Activated T-cell treated with anti-CD3 and anti-CD28 coated beads for 48 hours (primary cell): Measurements from ENCODE around the gene KIAA1671.

Experiments used
- DNase-seq: peaks from one replicate; pipeline ENCODE4 v3.0.0-alpha.2; 2020; ENCODE audit warnings: low read depth

KIAA1671 gene

DNA sequence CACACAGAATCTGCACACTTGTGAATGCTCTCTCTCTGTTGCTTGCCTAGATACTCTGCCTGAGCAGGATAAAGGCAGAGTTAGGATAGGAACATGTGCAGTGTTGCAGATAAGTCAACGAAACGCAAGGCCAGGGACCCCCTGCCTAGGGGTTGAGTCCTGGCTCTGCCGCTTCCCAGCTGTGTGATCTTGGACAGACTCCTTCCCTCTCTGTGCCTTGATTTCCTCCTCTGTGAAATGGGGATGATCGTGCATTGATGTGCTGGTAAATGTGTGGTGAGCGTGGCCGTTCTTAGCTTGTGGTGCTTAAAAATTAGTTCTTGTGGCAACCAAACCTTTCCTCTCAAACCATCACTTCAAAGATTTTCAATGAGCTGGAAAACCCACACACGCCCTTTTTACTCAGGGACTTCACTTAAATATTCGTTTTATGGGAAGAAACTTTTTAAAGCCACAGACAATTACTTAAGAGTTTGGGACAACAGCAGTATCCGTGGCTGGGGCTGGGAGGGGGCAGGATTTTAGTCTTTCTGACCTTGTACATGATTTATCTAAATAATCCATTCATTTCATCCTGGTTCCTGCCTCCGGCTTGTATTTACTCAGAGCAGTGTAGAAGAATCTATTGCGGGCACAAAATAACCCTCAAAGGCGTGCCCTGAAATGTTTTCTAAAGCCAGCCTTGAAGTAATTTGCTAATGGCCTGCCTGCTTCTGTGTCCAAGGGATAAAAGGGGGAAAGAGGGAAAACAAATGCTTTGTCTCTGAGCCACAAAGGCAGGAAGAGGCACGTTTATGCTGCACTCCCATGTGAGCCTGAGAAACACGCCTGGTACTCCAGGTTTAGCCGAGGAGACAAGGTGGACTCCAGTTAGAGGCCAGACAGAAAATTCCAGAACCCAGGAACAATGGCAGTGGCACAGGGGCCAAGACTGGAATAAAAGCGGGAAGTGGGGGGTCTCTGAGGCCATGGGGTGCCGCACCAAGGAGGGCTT lies 162.2 kb downstream of the KIAA1671 start:
- DNase-seq = no peak

DNA sequence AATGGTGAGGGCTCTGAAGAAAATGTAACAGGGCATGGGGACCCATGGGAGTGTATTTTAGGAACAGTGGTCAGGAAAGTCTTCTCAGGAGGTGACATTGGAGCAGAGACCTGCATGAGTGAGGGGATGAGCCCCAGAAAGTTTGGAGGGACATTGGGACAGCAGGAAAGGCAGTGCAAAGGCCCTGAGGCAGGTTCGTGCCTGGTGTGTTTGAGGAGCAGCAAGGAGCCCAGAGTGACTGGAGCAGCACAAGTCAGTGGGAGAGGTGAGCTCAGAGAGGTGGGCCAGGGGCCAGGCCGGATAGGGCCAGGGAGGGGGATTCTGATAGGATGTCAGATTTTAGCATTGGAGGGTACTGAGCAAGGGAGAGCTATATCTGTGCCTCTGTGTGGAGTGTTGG lies 167.1 kb downstream of the KIAA1671 start:
- no peak for DNase-seq

DNA sequence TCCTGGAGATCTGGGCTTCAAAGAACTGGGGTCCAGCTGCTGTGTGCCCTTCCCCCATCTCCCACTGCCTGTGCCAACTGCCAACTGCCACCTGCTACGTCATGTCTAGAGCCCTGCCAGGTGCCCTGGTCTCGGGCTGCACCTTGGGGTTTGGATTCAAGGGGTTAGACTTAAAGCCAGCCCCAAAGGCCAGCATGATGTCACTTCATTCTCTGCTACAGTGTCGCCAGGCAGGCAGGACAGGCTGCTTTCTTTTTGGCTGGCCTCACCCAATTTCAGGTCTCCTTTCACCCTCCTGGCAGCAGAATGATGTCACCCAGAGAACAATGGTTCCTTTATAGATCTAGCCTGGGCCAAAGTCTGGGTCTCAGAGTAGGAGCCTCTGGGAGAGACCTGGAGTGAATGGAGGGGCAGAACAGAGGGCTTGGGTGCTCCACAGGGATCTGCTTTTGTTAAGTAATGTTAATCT lies 167.6 kb downstream of the KIAA1671 start:
- DNase-seq = no peak

DNA sequence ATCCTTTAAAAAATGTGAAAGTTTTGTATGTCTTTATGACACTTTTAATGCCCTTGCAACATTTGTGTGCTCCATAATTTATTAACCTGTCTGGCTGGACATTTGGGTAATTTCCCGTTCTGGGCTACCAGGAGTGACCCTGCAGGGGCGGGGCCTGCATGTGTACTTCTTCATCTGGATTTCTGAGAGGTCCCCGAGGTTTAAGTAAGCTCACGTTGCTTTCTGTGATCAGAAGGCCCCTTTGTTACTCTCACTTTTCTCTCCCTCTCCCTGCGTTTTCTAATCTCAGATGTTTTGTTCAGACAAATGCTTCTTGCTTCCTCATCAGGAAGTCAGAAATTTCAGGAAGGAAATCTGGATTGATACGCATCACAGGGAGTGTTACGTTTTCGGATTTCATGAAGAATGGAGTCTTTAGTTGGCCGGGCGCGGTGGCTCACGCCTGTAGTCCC lies 168.3 kb downstream of the KIAA1671 start:
- no peak for DNase-seq

DNA sequence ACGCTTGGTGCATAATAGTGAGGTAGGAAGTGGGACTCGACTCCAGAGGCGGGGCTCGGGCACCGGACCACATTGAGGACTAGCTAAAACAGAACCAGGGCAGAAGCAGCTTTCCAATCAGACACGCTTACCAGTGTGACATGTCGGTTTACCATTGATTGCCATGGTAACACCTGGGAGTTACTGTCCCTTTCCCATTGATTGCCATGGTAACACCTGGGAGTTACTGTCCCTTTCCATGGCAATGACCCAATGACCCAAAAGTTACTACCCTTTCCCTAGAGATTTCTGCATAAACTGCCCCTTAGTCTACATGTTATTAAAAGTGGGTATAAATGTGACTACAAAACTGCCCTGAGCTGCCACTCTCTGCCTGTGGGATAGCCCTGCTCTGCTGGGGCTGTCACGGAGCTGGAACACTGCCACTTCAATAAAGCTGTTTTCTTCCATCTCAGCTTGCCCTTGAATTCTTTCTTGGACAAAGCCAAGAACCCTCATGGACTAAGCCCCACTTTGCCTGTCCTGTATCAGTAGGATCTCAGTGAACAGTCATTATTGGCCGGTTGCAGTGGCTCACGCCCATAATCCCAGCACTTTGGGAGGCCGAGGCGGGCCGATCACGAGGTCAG lies 169.7 kb downstream of the KIAA1671 start:
- DNase-seq = no peak

DNA sequence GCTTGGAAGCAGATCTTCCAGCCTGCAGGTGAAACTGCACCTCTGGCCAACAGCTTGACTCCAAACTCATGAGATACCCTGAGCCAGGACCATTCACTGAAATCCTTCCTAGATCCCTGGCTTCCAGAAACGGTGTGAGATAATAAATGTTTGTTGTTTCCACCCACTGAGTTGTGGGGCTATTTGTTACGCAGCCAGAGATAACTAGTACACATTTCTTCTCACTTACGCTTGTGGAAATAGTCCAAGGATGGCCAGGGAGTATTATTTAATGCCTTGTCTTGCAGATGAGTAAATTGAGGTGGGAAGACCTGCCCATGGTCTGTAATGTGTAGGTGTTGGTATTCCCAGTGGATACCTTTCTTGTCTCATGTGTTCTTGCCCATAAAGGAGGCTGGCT lies 171.2 kb downstream of the KIAA1671 start:
- no peak for DNase-seq

DNA sequence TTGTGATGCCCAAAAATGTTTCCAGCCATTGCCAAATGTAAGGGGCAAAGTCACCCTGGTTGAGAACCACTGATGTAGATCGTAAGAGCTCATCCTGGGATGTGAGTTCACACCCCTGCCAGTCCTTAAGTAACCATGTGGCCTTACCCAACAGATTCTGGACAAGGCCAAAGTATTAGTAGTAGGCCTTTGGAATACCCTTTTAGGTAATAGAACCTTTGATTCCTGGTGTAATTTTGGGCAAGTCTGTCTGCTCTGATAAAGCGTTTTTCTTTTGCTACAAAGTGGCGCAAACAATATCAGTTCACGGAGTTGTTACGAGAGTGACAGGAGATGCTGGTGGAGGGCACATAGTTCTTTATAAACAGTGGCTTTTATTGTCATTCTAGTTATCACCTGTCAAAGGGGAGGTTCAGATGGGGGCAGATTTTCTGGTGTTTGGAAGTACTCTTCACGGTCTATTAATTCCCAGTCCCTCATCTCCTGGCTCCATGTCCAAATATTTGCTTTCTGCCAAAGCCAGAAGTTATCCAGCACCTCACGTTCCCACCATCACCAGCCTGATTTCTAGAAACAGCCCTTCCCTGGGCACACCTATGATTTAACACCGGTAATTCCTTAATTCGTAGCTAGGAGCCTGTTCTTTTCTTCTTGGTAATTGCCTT lies 173.3 kb downstream of the KIAA1671 start:
- DNase-seq = no peak

DNA sequence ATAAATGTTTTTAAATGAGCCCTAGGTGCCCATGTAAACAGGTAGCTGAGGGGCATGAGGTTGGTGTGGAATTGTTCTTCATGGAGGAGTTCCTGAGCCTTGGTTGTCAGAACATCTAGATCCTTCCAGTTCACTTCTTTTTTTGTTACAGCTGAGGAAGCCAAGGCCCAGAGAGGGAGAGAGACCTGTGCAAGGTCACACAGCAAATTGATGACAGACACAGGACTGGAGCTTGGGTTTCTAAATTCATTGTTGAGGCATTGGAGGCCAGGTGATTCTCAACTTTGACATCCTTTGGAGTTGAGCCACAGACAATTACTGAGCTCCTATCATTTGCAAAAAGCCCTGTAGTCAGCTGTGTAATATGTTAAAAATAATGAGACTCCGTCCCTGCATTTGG lies 174.0 kb downstream of the KIAA1671 start:
- no peak for DNase-seq

DNA sequence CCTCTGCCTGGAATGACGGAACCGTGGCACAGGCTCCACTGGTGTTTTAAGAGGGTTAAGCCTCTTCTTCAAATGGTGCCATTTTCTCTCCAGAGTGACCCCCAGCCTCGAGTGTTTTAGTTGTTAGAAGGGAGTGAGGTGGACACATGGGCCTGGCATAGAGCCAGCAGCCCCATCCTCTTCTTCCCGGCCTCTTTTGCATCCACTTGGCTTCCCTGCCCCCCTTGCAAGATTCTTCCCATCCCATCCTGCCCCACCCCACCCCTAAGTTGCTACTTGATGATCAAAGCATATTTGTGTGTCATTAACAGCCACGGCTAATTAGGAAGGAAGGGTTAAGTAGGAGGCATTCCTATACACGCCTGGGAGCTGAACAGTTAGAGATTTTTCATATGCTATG lies 174.8 kb downstream of the KIAA1671 start:
- DNase-seq = no peak

DNA sequence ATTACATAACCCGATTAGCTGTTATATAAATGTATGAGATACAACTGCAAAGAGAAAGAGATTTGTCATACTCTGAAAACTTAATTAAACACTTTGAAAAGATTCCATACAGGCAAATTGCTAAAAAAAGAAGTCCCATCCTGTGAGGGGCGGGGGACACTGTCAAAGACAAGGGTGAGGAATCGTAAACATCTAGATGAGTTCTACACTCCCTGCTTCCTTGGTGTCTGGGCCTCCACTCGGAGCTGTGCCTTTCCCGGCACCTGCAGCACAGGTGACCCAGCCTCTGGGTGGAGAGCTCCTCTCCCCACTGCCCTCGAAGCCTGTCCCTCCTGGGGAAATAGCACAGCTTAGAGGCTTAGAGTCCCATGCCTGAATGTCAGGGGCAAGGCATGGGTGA lies 177.9 kb downstream of the KIAA1671 start:
- DNase-seq = no peak

DNA sequence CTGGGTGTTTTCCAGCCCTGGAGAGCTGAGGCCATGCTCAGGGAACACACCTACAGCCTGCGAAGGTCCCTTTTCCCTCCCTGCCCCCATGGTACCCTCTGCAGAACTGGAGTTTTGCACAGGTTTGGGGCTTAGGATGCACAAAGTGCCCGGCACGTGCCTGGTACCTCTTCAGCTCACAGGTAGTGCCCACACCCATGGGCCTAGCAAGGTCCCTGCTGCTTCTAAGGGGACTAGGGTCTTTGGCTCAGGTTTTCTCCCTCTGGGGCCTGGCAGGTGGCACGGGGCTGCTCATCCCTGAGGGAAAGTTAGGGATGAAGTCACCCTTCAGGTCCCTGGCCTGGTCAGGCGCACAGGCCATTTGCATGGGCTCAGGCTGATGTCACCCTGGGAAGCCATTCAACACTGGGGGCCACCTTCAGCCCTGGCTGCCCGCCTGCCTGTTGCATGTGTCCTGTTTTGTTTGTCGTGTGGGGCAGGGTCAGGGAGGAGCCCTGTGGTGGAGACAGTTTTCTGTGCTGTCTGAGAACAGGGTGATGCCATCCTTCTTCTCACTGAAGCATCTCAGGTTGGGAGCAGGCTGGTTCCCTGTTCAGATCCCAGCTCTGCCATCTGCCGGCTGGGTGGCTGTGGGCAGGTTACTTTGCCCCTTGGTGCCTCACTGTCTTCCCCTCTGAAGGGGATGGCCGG lies 178.8 kb downstream of the KIAA1671 start:
- DNase-seq = no peak

DNA sequence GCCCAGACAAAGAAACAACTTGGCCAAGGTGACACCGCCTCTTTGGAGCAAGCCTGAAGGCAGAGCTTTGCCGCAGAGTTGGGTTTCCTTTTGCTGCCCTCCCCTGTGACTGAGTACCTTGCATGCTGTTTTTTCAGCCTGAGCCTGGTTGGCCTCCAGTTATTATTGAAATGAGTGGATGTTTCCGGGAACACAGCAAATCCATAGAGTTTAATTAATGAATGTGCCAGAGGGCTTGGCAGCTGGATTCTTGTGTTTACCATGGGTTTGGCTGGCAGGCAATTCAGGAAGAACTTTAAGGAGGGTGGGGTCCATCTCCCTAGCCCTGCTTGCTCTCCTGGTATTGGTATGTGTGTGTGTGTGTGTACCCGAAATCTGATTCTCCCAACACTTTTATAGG lies 181.5 kb downstream of the KIAA1671 start:
- DNase-seq = no peak

DNA sequence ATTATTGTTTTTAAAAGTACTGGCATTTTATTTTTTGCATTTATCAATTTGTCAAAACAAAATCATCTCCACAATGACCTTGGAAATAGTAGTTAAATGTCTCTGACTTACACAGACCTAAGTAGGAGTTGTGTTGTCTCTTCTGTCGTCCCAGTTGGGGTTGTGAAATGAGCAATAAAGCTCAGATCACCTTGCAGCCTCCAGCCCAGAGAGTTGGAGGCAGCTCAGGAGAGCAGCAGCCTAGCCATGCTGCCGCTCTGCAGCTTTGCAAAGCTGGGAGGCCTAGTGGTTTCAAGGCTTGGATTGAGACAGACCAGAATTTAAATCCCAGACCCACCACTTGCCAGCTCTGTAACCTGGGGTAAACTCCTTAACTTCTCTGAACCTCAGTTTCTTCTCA lies 181.9 kb downstream of the KIAA1671 start:
- DNase-seq = no peak

DNA sequence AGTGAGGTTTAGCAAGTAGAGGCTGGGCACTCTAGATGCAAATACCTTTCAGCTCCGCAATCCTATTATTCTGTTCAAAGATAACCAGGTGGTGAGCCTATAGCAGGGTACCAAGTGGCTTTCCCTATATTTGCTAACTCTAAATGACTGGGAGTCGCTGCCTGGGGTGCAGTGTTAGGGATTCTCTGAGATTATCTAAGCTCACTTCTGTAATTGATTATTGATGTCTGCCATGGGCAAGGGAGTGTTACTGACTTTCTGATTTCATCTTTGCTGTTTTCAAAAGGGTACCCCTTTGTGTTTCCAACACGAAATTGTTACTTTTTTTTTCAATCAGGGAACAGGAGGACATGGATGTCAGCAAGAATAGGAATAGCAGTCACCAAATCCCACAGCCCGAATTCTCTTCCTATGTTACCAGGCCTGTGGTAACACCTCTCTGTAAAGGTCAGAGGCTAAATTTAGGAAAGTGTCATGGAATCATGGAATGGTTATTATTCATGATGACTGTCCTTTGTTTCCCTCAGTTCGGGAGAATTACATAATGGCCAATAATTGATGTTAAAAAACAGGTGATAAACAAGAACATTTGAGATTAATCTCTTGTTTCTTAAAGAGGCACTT lies 184.5 kb downstream of the KIAA1671 start:
- no peak for DNase-seq

DNA sequence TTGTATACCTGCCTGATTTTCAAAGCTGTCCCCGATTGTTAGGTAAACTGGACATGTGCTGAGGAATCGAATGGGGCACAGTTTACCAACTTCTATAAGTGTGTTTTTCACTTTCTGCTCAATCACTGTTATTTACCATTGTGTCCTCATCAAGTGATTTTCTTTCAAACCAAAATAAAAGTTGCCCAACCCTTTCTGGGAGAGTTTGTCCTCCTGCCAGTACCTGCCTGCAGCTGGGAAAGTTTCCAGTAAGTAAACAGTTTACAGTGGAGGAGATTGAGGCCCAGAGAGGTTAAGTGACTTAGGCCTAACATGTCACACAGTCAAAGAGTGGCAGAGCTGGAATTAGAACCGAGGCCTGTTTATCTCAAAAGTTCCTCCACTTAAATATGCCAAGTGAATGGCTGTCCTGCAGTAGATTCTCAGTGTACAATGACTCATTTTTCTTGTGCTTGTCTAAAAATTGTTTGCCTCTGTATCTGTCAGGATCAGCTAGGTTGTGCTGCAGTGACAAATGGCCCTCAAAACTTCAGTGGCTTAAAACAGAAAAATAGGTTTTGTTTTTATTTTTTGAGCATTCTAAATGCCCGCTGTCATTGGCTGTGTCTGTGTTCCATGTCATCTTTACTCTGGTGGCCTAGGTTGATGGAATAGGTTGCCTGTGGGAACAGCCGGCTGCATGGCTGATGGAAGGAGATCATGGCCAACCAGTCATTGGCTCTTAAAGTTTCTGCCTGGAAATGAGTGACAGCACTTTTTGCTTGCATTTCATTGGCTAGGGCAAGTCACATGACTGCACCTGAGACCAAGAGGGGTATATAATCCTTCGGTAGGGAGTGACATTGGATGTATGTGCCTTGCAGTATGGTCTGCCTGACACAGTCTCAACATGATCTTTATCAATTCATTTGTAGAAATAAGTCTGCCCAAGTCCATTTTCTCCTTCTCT lies 185.3 kb downstream of the KIAA1671 start:
- DNase-seq = no peak

DNA sequence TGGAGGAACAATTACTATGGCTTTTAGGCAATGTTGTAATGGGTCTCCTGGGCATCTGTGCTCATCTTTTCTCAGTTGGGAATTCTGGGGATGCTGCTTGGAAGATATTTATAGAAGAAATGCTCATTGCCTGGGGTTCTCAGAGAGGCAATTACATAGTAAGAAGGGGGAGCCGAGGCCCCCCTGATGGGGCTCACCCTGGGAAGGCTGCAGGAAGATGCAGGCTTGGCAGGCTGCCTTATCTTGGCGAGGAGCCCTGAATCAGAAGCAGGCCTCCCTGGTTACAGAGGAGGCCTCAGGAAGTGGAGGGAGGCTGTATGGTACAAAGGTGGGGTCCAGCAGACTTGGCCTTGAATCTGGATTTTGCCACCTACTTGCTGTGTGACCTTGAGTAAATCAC lies 186.5 kb downstream of the KIAA1671 start:
- DNase-seq = no peak

DNA sequence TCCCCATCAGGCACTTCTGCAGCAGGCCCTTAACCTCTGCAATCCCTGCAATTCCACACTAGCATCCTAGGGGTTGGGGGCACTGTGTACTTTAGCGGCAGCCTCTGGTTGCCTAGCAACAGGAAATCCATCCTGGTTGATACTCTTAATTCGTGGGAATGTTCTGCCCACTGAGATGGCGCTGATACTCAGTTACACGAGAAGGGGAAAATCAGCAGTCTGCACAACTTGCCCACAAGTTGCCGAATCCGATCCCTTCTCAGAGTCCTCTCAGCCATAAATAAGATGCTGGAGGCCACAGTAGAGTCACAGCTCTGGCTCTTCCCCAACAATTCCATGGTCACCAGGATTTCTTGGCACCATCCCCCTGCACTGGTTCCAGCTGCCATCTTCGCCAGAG lies 189.6 kb downstream of the KIAA1671 start:
- DNase-seq = no peak

DNA sequence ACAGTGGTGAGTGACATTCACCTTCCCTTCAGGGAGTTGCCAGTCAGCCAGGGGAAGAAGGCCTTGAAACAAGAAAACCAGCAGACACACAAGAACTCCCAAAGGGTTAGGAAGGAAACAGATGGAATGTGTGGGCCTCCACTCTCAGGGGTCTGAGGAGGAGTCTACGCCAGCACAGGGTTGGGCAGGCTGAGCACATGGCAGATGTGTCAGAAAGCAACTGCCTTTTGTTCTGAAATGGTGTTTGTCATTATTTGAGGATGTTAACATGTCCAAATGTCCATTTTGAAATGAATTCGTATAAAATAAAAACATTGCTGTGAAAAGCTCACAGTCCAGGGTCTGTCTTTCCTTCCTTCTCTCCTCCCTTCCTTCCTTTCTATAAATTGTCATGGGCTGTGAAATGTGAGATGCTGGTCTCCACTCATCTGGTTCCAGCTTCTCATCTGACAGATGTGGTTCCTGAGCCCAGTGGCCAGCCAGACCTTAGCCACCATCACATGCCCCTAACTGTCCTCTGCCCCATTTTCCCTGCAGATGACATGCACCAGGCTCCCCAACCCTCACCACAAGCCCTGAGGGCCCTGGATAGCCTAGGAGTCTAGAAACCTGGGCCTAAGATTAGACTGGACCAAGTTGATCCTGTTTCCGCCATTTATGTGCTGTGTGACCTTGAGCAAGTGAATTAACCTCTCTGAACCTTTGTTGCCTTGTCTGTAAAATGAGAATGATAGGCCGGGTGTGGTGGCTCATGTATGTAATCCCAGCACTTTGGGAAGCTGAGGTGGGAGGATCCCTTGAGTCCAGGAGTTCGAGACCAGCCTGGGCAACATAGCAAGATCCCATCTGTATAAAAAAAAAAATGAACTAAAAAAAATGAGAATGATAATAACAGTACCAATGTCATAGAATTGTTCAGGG lies 190.9 kb downstream of the KIAA1671 start:
- no peak for DNase-seq

DNA sequence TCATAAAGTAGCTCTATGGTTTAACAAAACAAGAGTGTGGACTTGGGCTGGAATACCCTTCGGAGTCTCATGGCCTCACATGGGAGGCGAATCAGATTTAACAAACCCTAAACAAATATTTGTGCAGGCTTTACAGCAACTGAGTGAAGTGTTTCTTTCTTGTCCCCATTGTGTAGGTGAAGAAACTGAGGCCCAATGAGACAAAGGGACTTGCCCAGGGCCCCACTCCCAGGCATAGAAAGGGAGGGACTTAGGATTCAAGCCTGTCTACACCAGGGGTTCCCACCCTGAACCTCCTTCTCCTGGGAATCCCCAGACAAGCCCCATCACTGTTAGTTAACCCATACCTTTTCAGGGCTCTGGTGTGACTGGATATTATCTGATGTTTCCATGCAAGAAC lies 192.0 kb downstream of the KIAA1671 start:
- DNase-seq = no peak
